A549 (cell line): ENCODE measurements around the gene BOLA2B. TPM values are rescaled to one million over a fixed set of nuclear protein-coding genes. Genes with fewer than 3 reads are reported as not detected.

Source experiments
- ATAC-seq, 2 experiments: fragments of 200-7000 bp in 1 of 2; fragments of >200 bp in 1 of 2; cut with Nextera tagmentation in 1 of 2; cut with Tn5 transposase in 1 of 2; 3 replicates each; pipeline versions ENCODE4 v1.8.0 to v1.9.1; 2018 to 2020; ENCODE audit warnings: mild to moderate bottlenecking in 1 of 2, moderate library complexity in 1 of 2
- CTCF ChIA-PET: fragments of 300-600 bp; sonication (Branson Sonifier 250); formaldehyde crosslinking; extraction: SDS; loops from one replicate; lab custom pipeline; 2021; ENCODE audit warnings: antibody characterized with exemption, inconsistent platforms; lab: Yijun Ruan, JAX
- POLR2A ChIA-PET: fragments of 350-600 bp; formaldehyde crosslinking; extraction: SDS; loops from one replicate; lab custom pipeline; 2021; ENCODE audit warnings: antibody characterized with exemption, inconsistent platforms; lab: Yijun Ruan, JAX
- DNase-seq, 2 experiments: peaks; one replicate each; pipeline versions ENCODE4 v3.0.0 to v3.0.0-alpha.2; 2011 to 2016; ENCODE audit warnings: low read depth in 1 of 2, low spot score in 1 of 2
- FAIRE-seq: peaks from 2 replicates; lab custom pipeline; 2011; peaks lifted over from hg19 to GRCh38; lab: Jason Lieb, UNC
- H3K27ac ChIP-seq, 2 experiments: fragments of >200 bp; sonication (Bioruptor Twin); formaldehyde crosslinking; 3 replicates each; pipeline ENCODE4 v1.5.1; 2016 to 2017
- H3K4me1 ChIP-seq: fragments of >200 bp; sonication (Bioruptor Twin); formaldehyde crosslinking; 3 replicates; pipeline ENCODE4 v1.6.1; 2016
- H3K4me2 ChIP-seq: fragments of >200 bp; sonication (Bioruptor Twin); formaldehyde crosslinking; 3 replicates; pipeline ENCODE4 v1.6.1; 2016
- H3K4me3 ChIP-seq: fragments of >200 bp; sonication (Bioruptor Twin); formaldehyde crosslinking; 3 replicates; pipeline ENCODE4 v1.5.1; 2016
- H3K9me3 ChIP-seq: fragments of >200 bp; sonication (Bioruptor Twin); formaldehyde crosslinking; 3 replicates; pipeline ENCODE4 v1.6.1; 2016
- CHD4 ChIP-seq: fragments of 200-600 bp; sonication (generic); IDR thresholded peaks from 2 replicates; pipeline ENCODE4 v1.6.1; 2016; ENCODE audit warnings: antibody characterized with exemption, mild to moderate bottlenecking, borderline replicate concordance
- EHF ChIP-seq: fragments of 250-450 bp; sonication (Bioruptor Pico); IDR thresholded peaks from 2 replicates; pipeline ENCODE4 v1.5.0; 2020; ENCODE audit warnings: mild to moderate bottlenecking
- EHMT2 ChIP-seq: fragments of 200-600 bp; sonication (generic); IDR thresholded peaks from 2 replicates; pipeline ENCODE4 v1.6.1; 2016; ENCODE audit warnings: antibody characterized with exemption, low read depth, mild to moderate bottlenecking, moderate library complexity
- ESRRA ChIP-seq: fragments of 150-350 bp; IDR thresholded peaks from 2 replicates; pipeline ENCODE4 v1.6.1; 2014; ENCODE audit warnings: mild to moderate bottlenecking, low read length, borderline replicate concordance
- FOSL2 ChIP-seq, 2 experiments: fragments of 450-650 bp in 1 of 2; fragments of >200 bp in 1 of 2; sonication (Bioruptor Twin) in 1 of 2; formaldehyde crosslinking; IDR thresholded peaks; 2 replicates each; pipeline versions ENCODE4 v1.5.0 to v1.6.1; 2016 to 2020; ENCODE audit warnings: mild to moderate bottlenecking in 1 of 2, moderate library complexity in 1 of 2
- FOXS1 ChIP-seq: fragments of 250-450 bp; sonication (Bioruptor Pico); IDR thresholded peaks from 2 replicates; pipeline ENCODE4 v1.5.0; 2020; ENCODE audit warnings: mild to moderate bottlenecking, moderate library complexity
- HDAC2 ChIP-seq: fragments of 200-600 bp; sonication (generic); IDR thresholded peaks from 2 replicates; pipeline ENCODE4 v1.6.1; 2016
- HOXB13 ChIP-seq: fragments of 250-450 bp; sonication (Bioruptor Pico); IDR thresholded peaks from 2 replicates; pipeline ENCODE4 v1.5.0; 2020; ENCODE audit warnings: low read depth, mild to moderate bottlenecking, moderate library complexity
- HOXB5 ChIP-seq: fragments of 250-450 bp; sonication (Bioruptor Pico); IDR thresholded peaks from 2 replicates; pipeline ENCODE4 v1.5.0; 2020; ENCODE audit warnings: mild to moderate bottlenecking, moderate library complexity
- JUNB ChIP-seq: fragments of >200 bp; sonication (Bioruptor Twin); formaldehyde crosslinking; IDR thresholded peaks from 2 replicates; pipeline ENCODE4 v1.6.1; 2016
- KDM1A ChIP-seq: fragments of 200-600 bp; sonication (generic); IDR thresholded peaks from 2 replicates; pipeline ENCODE4 v1.6.1; 2016; ENCODE audit warnings: low read depth, mild to moderate bottlenecking
- POLR2AphosphoS2 ChIP-seq: conservative IDR thresholded peaks from 2 replicates; pipeline ENCODE4 v1.6.1; 2012; ENCODE audit warnings: low read length, improper control_type of control experiment, inconsistent platforms
- SMC3 ChIP-seq: fragments of >200 bp; sonication (Bioruptor Twin); formaldehyde crosslinking; IDR thresholded peaks from 3 replicates; pipeline ENCODE4 v1.6.1; 2018; ENCODE audit warnings: inconsistent platforms
- SREBF2 ChIP-seq: fragments of 450-650 bp; IDR thresholded peaks from 2 replicates; pipeline ENCODE4 v1.6.1; 2014; ENCODE audit warnings: mild to moderate bottlenecking, moderate library complexity
- WGBS: methylation state at CpG from one replicate; pipeline ENCODE4 v1.1.6; 2017; ENCODE audit errors: missing lambda C conversion rate; 5-methylcytosine and 5-hydroxymethylcytosine counted together
- polyA plus RNA-seq, 4 experiments: library from polyadenylated mRNA; depleted of rRNA in 3 of 4; stranded (reverse); fragments of >200 nt; fragmentation: RNase III in 1 of 4; extraction: RNeasy Plus Mini Kit Qiagen cat#74134 plus additional on column Dnase treatment in 1 of 4; gene quantifications; 2 replicates in 3 of 4; 3 replicates in 1 of 4; pipeline ENCODE4 v1.2.3, GENCODE V29; 2011 to 2017
- TF ChIP-seq, protein P1 (sequence below): fragments of >200 bp; sonication (Bioruptor Twin); formaldehyde crosslinking; IDR thresholded peaks from 2 replicates; pipeline ENCODE4 v1.6.1; 2016
- TF ChIP-seq, protein P2 (sequence below): fragments of 200-600 bp; sonication (generic); IDR thresholded peaks from 2 replicates; pipeline ENCODE4 v1.6.1; 2016; ENCODE audit warnings: antibody characterized with exemption, mild to moderate bottlenecking, moderate library complexity
- TF ChIP-seq, protein P3 (sequence below): IDR thresholded peaks from 2 replicates; pipeline ENCODE4 v1.6.1; 2012
- TF ChIP-seq, protein P4 (sequence below): fragments of 450-650 bp; IDR thresholded peaks from 2 replicates; pipeline ENCODE4 v1.6.1; 2014; ENCODE audit warnings: antibody characterized with exemption
- TF ChIP-seq, protein P5 (sequence below): IDR thresholded peaks from 2 replicates; pipeline ENCODE4 v1.6.1; 2012

BOLA2B gene
- polyA plus RNA-seq, 2 of the 4 experiments (the other 2 are of a cell fraction): 43.9 to 244 TPM

DNA sequence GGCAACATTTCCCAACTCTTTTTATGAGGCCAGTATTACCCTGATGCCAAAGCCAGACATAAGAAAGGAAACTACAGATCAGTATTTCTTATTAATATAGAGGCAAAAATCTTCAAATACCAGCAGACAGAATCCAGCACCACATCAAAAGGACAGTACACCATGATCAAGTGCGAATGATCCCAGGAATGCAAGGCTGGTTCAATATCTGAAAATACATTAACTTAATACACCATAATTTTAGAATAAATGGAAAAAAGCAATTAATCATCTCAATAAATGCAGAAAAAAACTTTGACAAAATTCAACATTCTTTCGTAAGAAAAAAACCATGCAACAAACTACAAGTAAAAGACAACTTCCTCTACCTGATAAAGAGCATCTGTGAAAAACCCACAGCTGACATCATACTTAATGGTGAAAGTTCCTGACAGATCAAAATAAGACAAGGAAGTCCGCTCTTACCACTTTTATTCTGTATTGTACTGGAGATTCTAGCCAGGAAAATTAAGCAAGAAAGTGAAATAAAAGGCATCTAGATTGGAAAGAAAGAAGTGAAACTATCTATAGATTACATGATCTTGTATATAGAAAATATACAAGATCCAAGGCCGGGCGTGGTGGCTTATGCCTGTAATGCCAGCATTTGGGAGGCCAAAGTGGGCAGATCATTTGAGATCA, 44.1 kb downstream of the BOLA2B start:
- H3K4me3 ChIP-seq: no peak overlapping the region
- DNase-seq (no peak), FAIRE-seq (no peak), ATAC-seq (no peak)
- no peaks in the 10 kb centered on the region for H3K4me1 ChIP-seq
- TF ChIP-seq, protein P1, sequence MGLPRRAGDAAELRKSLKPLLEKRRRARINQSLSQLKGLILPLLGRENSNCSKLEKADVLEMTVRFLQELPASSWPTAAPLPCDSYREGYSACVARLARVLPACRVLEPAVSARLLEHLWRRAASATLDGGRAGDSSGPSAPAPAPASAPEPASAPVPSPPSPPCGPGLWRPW: no peak
- no peak for TF ChIP-seq HOXB13 (CRISPR knock-in tag)
- TF ChIP-seq EHF (CRISPR knock-in tag): no peak
- TF ChIP-seq, protein P2, sequence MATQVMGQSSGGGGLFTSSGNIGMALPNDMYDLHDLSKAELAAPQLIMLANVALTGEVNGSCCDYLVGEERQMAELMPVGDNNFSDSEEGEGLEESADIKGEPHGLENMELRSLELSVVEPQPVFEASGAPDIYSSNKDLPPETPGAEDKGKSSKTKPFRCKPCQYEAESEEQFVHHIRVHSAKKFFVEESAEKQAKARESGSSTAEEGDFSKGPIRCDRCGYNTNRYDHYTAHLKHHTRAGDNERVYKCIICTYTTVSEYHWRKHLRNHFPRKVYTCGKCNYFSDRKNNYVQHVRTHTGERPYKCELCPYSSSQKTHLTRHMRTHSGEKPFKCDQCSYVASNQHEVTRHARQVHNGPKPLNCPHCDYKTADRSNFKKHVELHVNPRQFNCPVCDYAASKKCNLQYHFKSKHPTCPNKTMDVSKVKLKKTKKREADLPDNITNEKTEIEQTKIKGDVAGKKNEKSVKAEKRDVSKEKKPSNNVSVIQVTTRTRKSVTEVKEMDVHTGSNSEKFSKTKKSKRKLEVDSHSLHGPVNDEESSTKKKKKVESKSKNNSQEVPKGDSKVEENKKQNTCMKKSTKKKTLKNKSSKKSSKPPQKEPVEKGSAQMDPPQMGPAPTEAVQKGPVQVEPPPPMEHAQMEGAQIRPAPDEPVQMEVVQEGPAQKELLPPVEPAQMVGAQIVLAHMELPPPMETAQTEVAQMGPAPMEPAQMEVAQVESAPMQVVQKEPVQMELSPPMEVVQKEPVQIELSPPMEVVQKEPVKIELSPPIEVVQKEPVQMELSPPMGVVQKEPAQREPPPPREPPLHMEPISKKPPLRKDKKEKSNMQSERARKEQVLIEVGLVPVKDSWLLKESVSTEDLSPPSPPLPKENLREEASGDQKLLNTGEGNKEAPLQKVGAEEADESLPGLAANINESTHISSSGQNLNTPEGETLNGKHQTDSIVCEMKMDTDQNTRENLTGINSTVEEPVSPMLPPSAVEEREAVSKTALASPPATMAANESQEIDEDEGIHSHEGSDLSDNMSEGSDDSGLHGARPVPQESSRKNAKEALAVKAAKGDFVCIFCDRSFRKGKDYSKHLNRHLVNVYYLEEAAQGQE: no peak
- no peak for TF ChIP-seq CHD4
- TF ChIP-seq ESRRA: no peak
- TF ChIP-seq, protein P3, sequence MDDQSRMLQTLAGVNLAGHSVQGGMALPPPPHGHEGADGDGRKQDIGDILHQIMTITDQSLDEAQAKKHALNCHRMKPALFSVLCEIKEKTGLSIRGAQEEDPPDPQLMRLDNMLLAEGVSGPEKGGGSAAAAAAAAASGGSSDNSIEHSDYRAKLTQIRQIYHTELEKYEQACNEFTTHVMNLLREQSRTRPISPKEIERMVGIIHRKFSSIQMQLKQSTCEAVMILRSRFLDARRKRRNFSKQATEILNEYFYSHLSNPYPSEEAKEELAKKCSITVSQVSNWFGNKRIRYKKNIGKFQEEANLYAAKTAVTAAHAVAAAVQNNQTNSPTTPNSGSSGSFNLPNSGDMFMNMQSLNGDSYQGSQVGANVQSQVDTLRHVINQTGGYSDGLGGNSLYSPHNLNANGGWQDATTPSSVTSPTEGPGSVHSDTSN: no peak
- no peak for TF ChIP-seq HDAC2
- no peak for TF ChIP-seq JUNB
- no peak for TF ChIP-seq EHMT2
- TF ChIP-seq KDM1A: no peak
- WGBS: 66% methylated on average over 5 of the region's 5 CpGs
- ChIA-PET CTCF (no interaction called here), POLR2A (no interaction called here)
- H3K4me2 ChIP-seq: no peak overlapping the region
- H3K9me3 ChIP-seq: peaks cover 23% of the 10 kb centered on the region
- no peak overlapping the region for H3K27ac ChIP-seq

DNA sequence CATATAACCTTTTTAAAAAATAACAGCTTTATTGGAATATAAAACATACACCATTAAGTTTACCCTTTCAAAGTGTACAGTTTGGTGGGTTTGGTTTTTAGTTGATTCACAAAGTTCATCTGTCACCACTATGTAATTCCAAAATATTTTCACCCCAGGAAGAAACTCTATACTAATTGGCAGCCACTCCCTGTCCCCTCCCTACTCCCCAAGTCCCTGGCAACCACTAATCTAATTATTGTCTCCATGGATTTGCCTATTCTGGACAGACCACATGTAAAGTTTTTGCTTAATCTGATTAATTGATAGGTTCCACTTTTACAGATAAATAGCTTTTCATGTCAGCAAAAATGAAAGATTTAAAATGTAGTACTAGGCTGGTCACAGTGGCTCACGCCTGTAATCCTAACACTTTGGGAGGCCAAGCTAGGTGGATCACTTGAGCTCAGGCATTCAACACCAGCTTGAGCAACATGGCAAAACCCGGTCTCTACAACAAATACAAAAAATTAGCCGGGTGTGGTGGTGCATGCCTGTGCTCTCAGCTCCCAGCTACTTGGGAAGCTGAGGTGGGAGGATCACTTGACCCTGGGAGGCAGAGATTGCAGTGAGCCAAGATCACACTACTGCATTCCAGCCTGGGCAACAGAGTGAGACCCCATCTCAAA, 45.5 kb downstream of the BOLA2B start:
- TF ChIP-seq FOXS1: no peak
- TF ChIP-seq, protein P4, sequence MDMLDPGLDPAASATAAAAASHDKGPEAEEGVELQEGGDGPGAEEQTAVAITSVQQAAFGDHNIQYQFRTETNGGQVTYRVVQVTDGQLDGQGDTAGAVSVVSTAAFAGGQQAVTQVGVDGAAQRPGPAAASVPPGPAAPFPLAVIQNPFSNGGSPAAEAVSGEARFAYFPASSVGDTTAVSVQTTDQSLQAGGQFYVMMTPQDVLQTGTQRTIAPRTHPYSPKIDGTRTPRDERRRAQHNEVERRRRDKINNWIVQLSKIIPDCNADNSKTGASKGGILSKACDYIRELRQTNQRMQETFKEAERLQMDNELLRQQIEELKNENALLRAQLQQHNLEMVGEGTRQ: no peak
- no peak for TF ChIP-seq KDM1A
- no peak for TF ChIP-seq POLR2AphosphoS2
- TF ChIP-seq, all 56 proteins: peak for 0
- ChIA-PET POLR2A (no interaction called here), CTCF (interaction anchor here (0.8 to 1.2 kb wide), 2 partner anchors 36 to 56 kb away, joined by 3 to 5 read pairs; partner anchors contain the start of gene TBX6)
- no peak overlapping the region for H3K4me2 ChIP-seq
- no peak overlapping the region for H3K27ac ChIP-seq
- H3K4me3 ChIP-seq: no peak overlapping the region
- ATAC-seq: no peak
- WGBS: 14% methylated on average over 3 of the region's 3 CpGs
- no peak for DNase-seq
- peaks cover 23% of the 10 kb centered on the region for H3K9me3 ChIP-seq
- H3K4me1 ChIP-seq: no peaks in the 10 kb centered on the region
- FAIRE-seq: no peak

DNA sequence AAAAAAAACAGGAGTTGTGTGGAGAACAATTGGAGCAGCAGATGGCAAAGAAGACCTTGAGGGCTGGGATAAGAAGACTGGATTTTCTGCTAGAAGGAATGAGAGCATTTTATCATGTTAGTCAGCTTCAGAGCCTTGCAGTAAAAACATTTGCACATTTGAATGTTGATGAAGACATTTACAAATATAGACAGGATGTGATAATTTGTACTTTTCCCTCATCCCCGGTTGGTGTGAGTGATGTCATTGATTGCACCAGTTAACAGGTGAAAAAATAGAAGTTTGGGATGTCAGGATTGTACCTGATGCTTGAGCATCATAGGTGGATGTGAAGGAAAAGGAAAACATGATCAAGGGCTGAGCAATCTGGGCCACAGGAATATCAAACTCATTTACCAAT, 47.8 kb downstream of the BOLA2B start:
- no peaks in the 10 kb centered on the region for H3K4me1 ChIP-seq
- H3K9me3 ChIP-seq: peaks cover 23% of the 10 kb centered on the region
- 17% methylated on average over 1 of the region's 1 CpG for WGBS
- no peak overlapping the region for H3K4me2 ChIP-seq
- no peak overlapping the region for H3K27ac ChIP-seq
- no peak for DNase-seq
- POLR2A ChIA-PET: no interaction called here
- CTCF ChIA-PET: interaction anchor here (1.8 kb wide), 1 partner anchor 53 kb away, joined by 7 read pairs; the partner anchor contains the start of gene TBX6
- TF ChIP-seq SREBF2 (no peak), SMC3 (no peak), EHMT2 (no peak), FOSL2 (IDR thresholded peaks at IDR 0.05) (no peak), FOSL2 (CRISPR knock-in tag; IDR thresholded peaks at IDR 0.05) (no peak), HOXB5 (CRISPR knock-in tag) (no peak)
- TF ChIP-seq, protein P5, sequence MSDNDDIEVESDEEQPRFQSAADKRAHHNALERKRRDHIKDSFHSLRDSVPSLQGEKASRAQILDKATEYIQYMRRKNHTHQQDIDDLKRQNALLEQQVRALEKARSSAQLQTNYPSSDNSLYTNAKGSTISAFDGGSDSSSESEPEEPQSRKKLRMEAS: no peak
- TF ChIP-seq, all 56 proteins: peak for 0
- no peak overlapping the region for H3K4me3 ChIP-seq
- ATAC-seq (no peak), FAIRE-seq (no peak)
